GM12878 (cell line): Measurements from ENCODE around the gene KIAA0825. TPM values are rescaled to one million over a fixed set of nuclear protein-coding genes. Genes with fewer than 3 reads are reported as not detected.

Source experiments
- ATAC-seq: fragments of 200-7000 bp; cut with Tn5 transposase; 3 replicates; pipeline ENCODE4 v1.9.1; 2020; ENCODE audit warnings: mild to moderate bottlenecking, moderate library complexity
- BruUV-seq: library from RNA; stranded (reverse); fragments of 400-500 nt; replicated peaks from 2 replicates; lab custom pipeline; 2021; lab: Mats Ljungman, UMichigan
- CTCF ChIA-PET: fragments of 300-600 bp; sonication (Branson Sonifier 250); formaldehyde crosslinking; extraction: SDS; loops from one replicate; lab custom pipeline; 2021; ENCODE audit warnings: inconsistent platforms; lab: Yijun Ruan, JAX
- POLR2A ChIA-PET: fragments of 350-600 bp; formaldehyde crosslinking; extraction: SDS; loops from one replicate; lab custom pipeline; 2021; ENCODE audit warnings: inconsistent platforms; lab: Charles Lee
- RAD21 ChIA-PET: fragments of 300-600 bp; sonication (Branson Sonifier 250); formaldehyde crosslinking; loops from one replicate; lab custom pipeline; 2023; ENCODE audit warnings: antibody characterized with exemption; ENCODE audit not compliant: unreplicated experiment; lab: Charles Lee
- SMC1A ChIA-PET: fragments of 300-600 bp; sonication (Branson Sonifier 250); formaldehyde crosslinking; loops from one replicate; lab custom pipeline; 2023; ENCODE audit not compliant: unreplicated experiment, uncharacterized antibody; lab: Charles Lee
- DNase-seq: peaks from one replicate; pipeline ENCODE4 v3.0.0-alpha.2; 2011; ENCODE audit warnings: low read depth, low spot score
- FAIRE-seq: peaks from 3 replicates; lab custom pipeline; 2011; peaks lifted over from hg19 to GRCh38; lab: Jason Lieb, UNC
- H2AFZ ChIP-seq: 2 replicates; pipeline ENCODE4 v1.6.0; 2011; ENCODE audit warnings: low read depth, low read length, control low read depth; ENCODE audit not compliant: control insufficient read depth
- H3K27ac ChIP-seq: 2 replicates; pipeline ENCODE4 v1.5.1; 2011; ENCODE audit warnings: control low read depth; ENCODE audit not compliant: control insufficient read depth, insufficient read depth
- H3K27me3 ChIP-seq, 2 experiments: replicated peaks in 1 of 2; 2 replicates each; pipeline versions ENCODE4 v1.6.0 to v1.6.1; 2011; ENCODE audit warnings: low read length in 1 of 2; ENCODE audit not compliant: control insufficient read depth in 2 of 2, insufficient read depth in 2 of 2
- H3K36me3 ChIP-seq, 2 experiments: 2 replicates each; pipeline ENCODE4 v1.5.1; 2011; ENCODE audit warnings: low read length in 1 of 2; ENCODE audit not compliant: control insufficient read depth in 2 of 2, insufficient read depth in 2 of 2
- H3K4me1 ChIP-seq: 2 replicates; pipeline ENCODE4 v1.6.1; 2011; ENCODE audit warnings: mild to moderate bottlenecking, low read length, moderate library complexity, mixed read lengths; ENCODE audit not compliant: control insufficient read depth, insufficient read depth
- H3K4me2 ChIP-seq: 2 replicates; pipeline ENCODE4 v1.6.0; 2011; ENCODE audit warnings: control low read depth; ENCODE audit not compliant: control insufficient read depth, insufficient read depth
- H3K4me3 ChIP-seq: fragments of 200-600 bp; sonication (generic); 2 replicates; pipeline ENCODE4 v1.5.1; 2016
- H3K79me2 ChIP-seq: 2 replicates; pipeline ENCODE4 v1.6.0; 2011; ENCODE audit warnings: low read length; ENCODE audit not compliant: control insufficient read depth, insufficient read depth
- H3K9ac ChIP-seq: 2 replicates; pipeline ENCODE4 v1.8.0; 2011; ENCODE audit warnings: low read length, control low read depth, mixed read lengths; ENCODE audit not compliant: control insufficient read depth, insufficient read depth
- H3K9me3 ChIP-seq: replicated peaks from 3 replicates; pipeline ENCODE4 v1.5.1; 2011; ENCODE audit warnings: mild to moderate bottlenecking, low read length; ENCODE audit not compliant: control insufficient read depth, insufficient read depth
- H4K20me1 ChIP-seq: 2 replicates; pipeline ENCODE4 v1.6.0; 2011; ENCODE audit not compliant: control insufficient read depth, insufficient read depth
- IRF5 ChIP-seq: fragments of 450-650 bp; IDR thresholded peaks from 2 replicates; pipeline ENCODE4 v1.6.1; 2017; ENCODE audit warnings: borderline replicate concordance
- MEF2B ChIP-seq: fragments of 450-650 bp; IDR thresholded peaks from 2 replicates; pipeline ENCODE4 v1.6.1; 2018; ENCODE audit warnings: mild to moderate bottlenecking, moderate library complexity; ENCODE audit not compliant: partially characterized antibody, poor library complexity, severe bottlenecking
- MLLT1 ChIP-seq: fragments of 450-650 bp; IDR thresholded peaks from 2 replicates; pipeline ENCODE4 v1.6.1; 2016; ENCODE audit warnings: mild to moderate bottlenecking
- RELB ChIP-seq: fragments of 450-650 bp; IDR thresholded peaks from 2 replicates; pipeline ENCODE4 v1.6.1; 2017; ENCODE audit warnings: low read depth, mild to moderate bottlenecking, moderate library complexity
- WRNIP1 ChIP-seq: IDR thresholded peaks from 2 replicates; pipeline ENCODE4 v1.6.1; 2011; ENCODE audit warnings: low read depth, low read length, improper control_type of control experiment, borderline replicate concordance
- ZNF384 ChIP-seq: IDR thresholded peaks from 2 replicates; pipeline ENCODE4 v1.6.1; 2012; ENCODE audit warnings: low read depth, mild to moderate bottlenecking, low read length, improper control_type of control experiment, borderline replicate concordance
- ZNF592 ChIP-seq: fragments of 450-650 bp; IDR thresholded peaks from 2 replicates; pipeline ENCODE4 v1.6.1; 2017; ENCODE audit warnings: mild to moderate bottlenecking, moderate library complexity
- ZNF687 ChIP-seq: fragments of 450-650 bp; IDR thresholded peaks from 2 replicates; pipeline ENCODE4 v1.6.1; 2017; ENCODE audit warnings: mild to moderate bottlenecking, moderate library complexity
- WGBS: methylation state at CpG from one replicate; pipeline ENCODE4 v1.1.6; 2016; ENCODE audit warnings: low lambda C conversion rate; ENCODE audit not compliant: insufficient replicate concordance, insufficient coverage; ENCODE audit errors: missing lambda C conversion rate; 5-methylcytosine and 5-hydroxymethylcytosine counted together
- in situ Hi-C: fragments of 300-500 bp; cut with MboI; formaldehyde crosslinking; loops from 9 replicates; pipeline ENCODE4 v1.14.3; 2018; ENCODE audit warnings: mixed read lengths
- intact Hi-C: fragments of 100-400 bp; cut with micrococcal nuclease; formaldehyde crosslinking; loops from one replicate; pipeline ENCODE4 v1.14.2; 2022; ENCODE audit not compliant: unreplicated experiment
- polyA plus RNA-seq, 11 experiments: library from polyadenylated mRNA; depleted of rRNA in 4 of 11; unstranded in 6 of 11; stranded (reverse) in 5 of 11; fragments of >200 nt; fragmentation: Nextera tagmentation in 4 of 11; fragmentation: Illumina TruSeq in 1 of 11; extraction: Ambion mirVana in 4 of 11; extraction: Trizol in 1 of 11; gene quantifications; 1 replicate in 1 of 11; 2 replicates in 10 of 11; pipeline versions ENCODE4 v1.2.1 to v1.2.3, GENCODE V29; 2011 to 2016; ENCODE audit warnings: inconsistent platforms in 2 of 11, missing spikeins in 2 of 11, low read depth in 1 of 11
- total RNA-seq, 4 experiments: library from RNA; depleted of rRNA in 3 of 4; stranded (reverse); fragments of >200 nt in 3 of 4; fragmentation: Illumina TruSeq in 1 of 4; extraction: Trizol in 1 of 4; gene quantifications; 2 replicates each; pipeline versions ENCODE4 v1.2.1 to v1.2.3, GENCODE V29; 2013 to 2021

Gene KIAA0825
- total and polyA plus RNA-seq, 10 of the 15 experiments (the other 5 are each of a cell fraction or from before 2014, with no cell fraction given): 0.55 to 1.9 (median 1.5) TPM

- H3K27me3 ChIP-seq: no peaks in the 10 kb centered on the region
- H3K9ac ChIP-seq: no peak overlapping the region
- no peaks in the 10 kb centered on the region for H4K20me1 ChIP-seq
- H2AFZ ChIP-seq: no peak overlapping the region; the same call in 1 of the 2 replicates
- ChIA-PET SMC1A (interaction anchor here (1.1 to 1.8 kb wide), 6 partner anchors 8 to 102 kb away, joined by 3 to 8 read pairs (median 4); no protein-coding TSS in a partner anchor), RAD21 (interaction anchor here (0.7 to 1.3 kb wide), 4 partner anchors 8 to 171 kb away, joined by 3 to 6 read pairs (median 4); no protein-coding TSS in a partner anchor), CTCF (interaction anchor here (1.2 to 2.0 kb wide), 4 partner anchors 10 to 116 kb away, joined by 3 to 6 read pairs (median 4); no protein-coding TSS in a partner anchor), POLR2A (no interaction called here)
- peaks cover 6% of the 10 kb centered on the region for H3K4me1 ChIP-seq
- intact Hi-C loops: no loop called here
- no peak for DNase-seq
- H3K27ac ChIP-seq: 0 out of 2 replicates have a peak overlapping the region, but pooled peaks have one; percentile 18
- in situ Hi-C loops: no loop called here
- 80% methylated on average over 5 of the region's 5 CpGs for WGBS
- H3K4me3 ChIP-seq: peak overlapping the region; percentile 26; the same call in 1 of the 2 replicates
- no peaks in the 10 kb centered on the region; the same call in 2 of the 3 replicates for H3K9me3 ChIP-seq
- peak overlapping the region; percentile 57; the same call in 1 of the 2 replicates for H3K4me2 ChIP-seq
- FAIRE-seq: no peak
- TF ChIP-seq RELB: peak; percentile 32; the same call in 1 of the 2 replicates
- peak; percentile 84 for TF ChIP-seq ZNF384
- TF ChIP-seq ZNF592: no peak
- TF ChIP-seq WRNIP1: no peak
- TF ChIP-seq IRF5: no peak
- no peak for TF ChIP-seq MEF2B
- 0 out of 2 replicates have a peak, but pooled peaks have one; percentile 8 for TF ChIP-seq MLLT1
- 0 out of 2 replicates have a peak, but pooled peaks have one; percentile 26 for TF ChIP-seq ZNF687
- H3K36me3 ChIP-seq: no peaks in the 10 kb centered on the region
- ATAC-seq: peak; percentile 9; the same call in 1 of the 3 replicates
- BruUV-seq: no TSS peak
- H3K79me2 ChIP-seq: peaks cover 37% of the 10 kb centered on the region
Observed at GRCh38 chr5:94621763-94622162, 3.4 kb upstream of the KIAA0825 start.
